ENCODE data around the gene OR10S1.

- no peak for TF ChIP-seq CTCF (IDR thresholded peaks at IDR 0.05; ENCODE audit: poor library complexity)
- no peak for TF ChIP-seq EZH2phosphoT487 (IDR thresholded peaks at IDR 0.05; ENCODE audit: low read depth, severe bottlenecking, unreplicated experiment)
- TF ChIP-seq EZH2 (IDR thresholded peaks at IDR 0.05; ENCODE audit: borderline replicate concordance), result no peak
Observed at GRCh38 chr11:123942413-123942812, 35.2 kb downstream of the OR10S1 start.

Measured in hepatocyte (in vitro differentiated cells).